Fibroblast of peridontal ligament (primary cell): ENCODE data around the gene ARMC9.
"Not testable (repeated sequence)": the region's sequence is repeated elsewhere in the genome, so short reads cannot be mapped to it uniquely, and the experiment has no call there.

Source experiments
- DNase-seq: peaks from one replicate; pipeline ENCODE4 v3.0.0-alpha.2; 2010; ENCODE audit errors: extremely low read depth

The ARMC9 gene

GRCh38 chr2:231280846-231281245 is 82.4 kb downstream of the ARMC9 start:
- DNase-seq: no peak

GRCh38 chr2:231284296-231284695 is 85.9 kb downstream of the ARMC9 start:
- no peak for DNase-seq

GRCh38 chr2:231286964-231287363 is 88.5 kb downstream of the ARMC9 start:
- DNase-seq: no peak

GRCh38 chr2:231287696-231288095 is 89.3 kb downstream of the ARMC9 start:
- DNase-seq: no peak

- DNase-seq: no peak
Measured at GRCh38 chr2:231288590-231288989, 90.2 kb downstream of the ARMC9 start.

GRCh38 chr2:231290321-231291015 is 92.0 kb downstream of the ARMC9 start:
- DNase-seq: no peak

- DNase-seq: no peak
Measured at GRCh38 chr2:231292472-231293134, 94.2 kb downstream of the ARMC9 start.

- no peak for DNase-seq
Measured at GRCh38 chr2:231293163-231293562, 94.7 kb downstream of the ARMC9 start.

- DNase-seq: no peak
Measured at GRCh38 chr2:231294116-231294515, 95.7 kb downstream of the ARMC9 start.

- DNase-seq: peak; percentile 5
Measured at GRCh38 chr2:231294571-231295362, 96.3 kb downstream of the ARMC9 start.

- DNase-seq: no peak
Measured at GRCh38 chr2:231295363-231295655, 96.9 kb downstream of the ARMC9 start.

GRCh38 chr2:231296401-231296974 is 98.1 kb downstream of the ARMC9 start:
- no peak for DNase-seq

GRCh38 chr2:231297108-231297908 is 98.9 kb downstream of the ARMC9 start:
- peak; percentile 33 for DNase-seq

GRCh38 chr2:231298091-231298490 is 99.7 kb downstream of the ARMC9 start:
- DNase-seq: no peak

GRCh38 chr2:231299267-231299666 is 100.8 kb downstream of the ARMC9 start:
- no peak for DNase-seq

- DNase-seq: no peak
Measured at GRCh38 chr2:231300020-231300721, 101.7 kb downstream of the ARMC9 start.

- no peak for DNase-seq
Measured at GRCh38 chr2:231300722-231301076, 102.3 kb downstream of the ARMC9 start.

- DNase-seq: not testable (repeated sequence)
Measured at GRCh38 chr2:231304259-231304658, 105.8 kb downstream of the ARMC9 start.

GRCh38 chr2:231305221-231305620 is 106.8 kb downstream of the ARMC9 start:
- DNase-seq: no peak

- no peak for DNase-seq
Measured at GRCh38 chr2:231306791-231307393, 108.5 kb downstream of the ARMC9 start.

- DNase-seq: no peak
Measured at GRCh38 chr2:231308219-231308618, 109.8 kb downstream of the ARMC9 start.
